NT2/D1 (cell line): ENCODE measurements around the gene CCDC177.

Experiments
- DNase-seq: peaks from one replicate; pipeline ENCODE4 v3.0.0-alpha.2; 2011; ENCODE audit warnings: low read depth, low spot score
- H3K27me3 ChIP-seq: 2 replicates; pipeline ENCODE4 v1.6.0; 2011; ENCODE audit warnings: mild to moderate bottlenecking; ENCODE audit not compliant: insufficient read length, insufficient read depth
- H3K36me3 ChIP-seq: 2 replicates; pipeline ENCODE4 v1.6.1; 2011; ENCODE audit warnings: mild to moderate bottlenecking, low read length, mixed read lengths; ENCODE audit not compliant: insufficient read depth, insufficient read length
- H3K4me1 ChIP-seq: 2 replicates; pipeline ENCODE4 v1.5.1; 2011; ENCODE audit not compliant: insufficient read depth, insufficient read length
- H3K4me3 ChIP-seq: 2 replicates; pipeline ENCODE4 v1.5.1; 2011; ENCODE audit warnings: low read depth; ENCODE audit not compliant: insufficient read length
- H3K9ac ChIP-seq: 2 replicates; pipeline ENCODE4 v1.6.0; 2011; ENCODE audit warnings: low read depth; ENCODE audit not compliant: insufficient read length
- H3K9me3 ChIP-seq: 2 replicates; pipeline ENCODE4 v1.5.1; 2011; ENCODE audit warnings: mild to moderate bottlenecking, low read length; ENCODE audit not compliant: insufficient read depth
- SUZ12 ChIP-seq: IDR thresholded peaks from 2 replicates; pipeline ENCODE4 v1.6.1; 2011; ENCODE audit not compliant: insufficient read length, insufficient read depth; ENCODE audit errors: extremely low read depth
- YY1 ChIP-seq: IDR thresholded peaks from 2 replicates; pipeline ENCODE4 v1.6.1; 2011; ENCODE audit not compliant: insufficient read length, insufficient read depth
- ZNF274 ChIP-seq: IDR thresholded peaks from 2 replicates; pipeline ENCODE4 v1.6.1; 2011; ENCODE audit warnings: mild to moderate bottlenecking, low read depth, low read length

The CCDC177 gene

GRCh38 chr14:69537900-69538299 is 36.8 kb downstream of the CCDC177 start:
- TF ChIP-seq YY1 (no peak), SUZ12 (no peak), ZNF274 (no peak)
- no peaks in the 10 kb centered on the region for H3K27me3 ChIP-seq
- no peak overlapping the region for H3K9ac ChIP-seq
- H3K4me1 ChIP-seq, result no peaks in the 10 kb centered on the region
- H3K9me3 ChIP-seq, result no peaks in the 10 kb centered on the region; the same call in 1 of the 2 replicates
- H3K4me3 ChIP-seq, result no peak overlapping the region
- DNase-seq, result no peak
- H3K36me3 ChIP-seq, result no peaks in the 10 kb centered on the region

GRCh38 chr14:69536971-69537370 is 37.7 kb downstream of the CCDC177 start:
- no peaks in the 10 kb centered on the region for H3K36me3 ChIP-seq
- no peaks in the 10 kb centered on the region; the same call in 1 of the 2 replicates for H3K9me3 ChIP-seq
- TF ChIP-seq ZNF274 (no peak), YY1 (no peak), SUZ12 (no peak)
- H3K4me3 ChIP-seq, result no peak overlapping the region
- H3K4me1 ChIP-seq, result no peaks in the 10 kb centered on the region
- no peak overlapping the region for H3K9ac ChIP-seq
- no peak for DNase-seq
- H3K27me3 ChIP-seq, result no peaks in the 10 kb centered on the region

- H3K36me3 ChIP-seq, result no peaks in the 10 kb centered on the region
- H3K9ac ChIP-seq, result no peak overlapping the region
- no peak for TF ChIP-seq YY1
- TF ChIP-seq SUZ12, result no peak
- no peak for TF ChIP-seq ZNF274
- no peaks in the 10 kb centered on the region for H3K4me1 ChIP-seq
- H3K4me3 ChIP-seq, result no peak overlapping the region
- no peaks in the 10 kb centered on the region for H3K9me3 ChIP-seq
- H3K27me3 ChIP-seq, result no peaks in the 10 kb centered on the region
- DNase-seq, result no peak
Observed at GRCh38 chr14:69535230-69535848, 39.3 kb downstream of the CCDC177 start.

- H3K27me3 ChIP-seq, result no peaks in the 10 kb centered on the region
- no peak for DNase-seq
- no peaks in the 10 kb centered on the region for H3K36me3 ChIP-seq
- H3K9me3 ChIP-seq, result no peaks in the 10 kb centered on the region
- peaks cover 3% of the 10 kb centered on the region for H3K4me1 ChIP-seq
- H3K9ac ChIP-seq, result no peak overlapping the region
- TF ChIP-seq ZNF274 (no peak), SUZ12 (no peak), YY1 (no peak)
- H3K4me3 ChIP-seq, result no peak overlapping the region
Observed at GRCh38 chr14:69532561-69533340, 41.9 kb downstream of the CCDC177 start.

GRCh38 chr14:69531135-69531534 is 43.5 kb downstream of the CCDC177 start:
- no peak for TF ChIP-seq SUZ12
- no peak for TF ChIP-seq YY1
- no peak for TF ChIP-seq ZNF274
- H3K27me3 ChIP-seq, result no peaks in the 10 kb centered on the region
- DNase-seq, result no peak
- H3K9me3 ChIP-seq, result no peaks in the 10 kb centered on the region
- no peak overlapping the region for H3K4me3 ChIP-seq
- no peak overlapping the region for H3K9ac ChIP-seq
- peaks cover 4% of the 10 kb centered on the region for H3K4me1 ChIP-seq
- no peaks in the 10 kb centered on the region for H3K36me3 ChIP-seq

GRCh38 chr14:69530095-69530494 is 44.6 kb downstream of the CCDC177 start:
- TF ChIP-seq SUZ12 (no peak), YY1 (no peak), ZNF274 (no peak)
- no peaks in the 10 kb centered on the region for H3K9me3 ChIP-seq
- no peak overlapping the region for H3K4me3 ChIP-seq
- no peaks in the 10 kb centered on the region for H3K36me3 ChIP-seq
- H3K27me3 ChIP-seq, result no peaks in the 10 kb centered on the region
- peaks cover 4% of the 10 kb centered on the region for H3K4me1 ChIP-seq
- no peak overlapping the region for H3K9ac ChIP-seq
- no peak for DNase-seq

GRCh38 chr14:69529563-69529962 is 45.1 kb downstream of the CCDC177 start:
- H3K4me1 ChIP-seq, result peaks cover 4% of the 10 kb centered on the region
- H3K9ac ChIP-seq, result no peak overlapping the region
- H3K36me3 ChIP-seq, result no peaks in the 10 kb centered on the region
- H3K27me3 ChIP-seq, result no peaks in the 10 kb centered on the region
- no peak overlapping the region for H3K4me3 ChIP-seq
- no peaks in the 10 kb centered on the region for H3K9me3 ChIP-seq
- no peak for DNase-seq
- TF ChIP-seq ZNF274 (no peak), YY1 (no peak), SUZ12 (no peak)
